Kidney (tissue), 14 donors: ENCODE results near the gene PRM3. TPM values are rescaled to one million over a fixed set of nuclear protein-coding genes. Genes with fewer than 3 reads are reported as not detected.

Source experiments
- DNase-seq, 5 donors: peaks; one replicate each; pipeline ENCODE4 v3.0.0-alpha.2; 2013 to 2020
- FAIRE-seq: peaks from 2 replicates; lab custom pipeline; 2012; peaks lifted over from hg19 to GRCh38; lab: Jason Lieb, UNC
- H3K27ac ChIP-seq, 2 donors: one replicate each; pipeline ENCODE4 v1.7.0; 2013; ENCODE audit warnings: low read depth in 2 of 2, low read length in 2 of 2, inconsistent platforms in 1 of 2
- H3K27me3 ChIP-seq: one replicate; pipeline ENCODE4 v1.7.1; 2013; ENCODE audit warnings: low read length, inconsistent platforms; ENCODE audit not compliant: control insufficient read depth, insufficient read depth
- H3K36me3 ChIP-seq, 3 donors: one replicate each; pipeline versions ENCODE4 v1.7.0 to v1.7.1; 2013; ENCODE audit warnings: low read length in 3 of 3, control low read depth in 1 of 3, inconsistent platforms in 1 of 3; ENCODE audit not compliant: insufficient read depth in 3 of 3, control insufficient read depth in 2 of 3
- H3K4me1 ChIP-seq, 3 donors: one replicate each; pipeline versions ENCODE4 v1.7.0 to v1.7.1; 2013; ENCODE audit warnings: low read length in 3 of 3, inconsistent platforms in 1 of 3, low read depth in 1 of 3; ENCODE audit not compliant: control insufficient read depth in 2 of 3, insufficient read depth in 2 of 3
- H3K4me3 ChIP-seq, 3 donors: one replicate each; pipeline versions ENCODE4 v1.7.0 to v1.8.1; 2013; ENCODE audit warnings: low read length in 3 of 3, control low read depth in 1 of 3, inconsistent platforms in 1 of 3
- H3K9ac ChIP-seq, 3 donors: one replicate each; pipeline versions ENCODE4 v1.7.0 to v1.7.1; 2013; ENCODE audit warnings: low read length in 3 of 3, control low read depth in 1 of 3, inconsistent platforms in 1 of 3
- H3K9me3 ChIP-seq, 3 donors: one replicate each; pipeline versions ENCODE4 v1.7.0 to v1.7.1; 2013; ENCODE audit warnings: low read length in 3 of 3, control low read depth in 1 of 3, inconsistent platforms in 1 of 3; ENCODE audit not compliant: control insufficient read depth in 2 of 3, insufficient read depth in 1 of 3
- intact Hi-C: fragments of 100-400 bp; cut with DNase I; formaldehyde crosslinking; loops from one replicate; pipeline ENCODE4 v1.11.1; 2022
- polyA plus RNA-seq: library from polyadenylated mRNA; stranded (reverse); fragments of 350-450 nt; fragmentation: Illumina TruSeq; extraction: RNeasy Lipid Tissue Mini Kit (QIAGEN cat#74804); gene quantifications from one replicate; pipeline ENCODE4 v1.2.3, GENCODE V29; 2014; ENCODE audit warnings: low read depth, low replicate concordance; ENCODE audit not compliant: insufficient read depth
- total RNA-seq: library from RNA; stranded (reverse); fragmentation: NEBNext Ultra II Directional; extraction: Animal tissue kit (Norgen Biotek cat#: 25700); gene quantifications from one replicate; pipeline ENCODE4 v1.2.1, GENCODE V29; 2021
- TF ChIP-seq, protein P1 (sequence below): IDR thresholded peaks from 3 replicates; pipeline ENCODE4 v1.5.1; 2012; ENCODE audit warnings: mild to moderate bottlenecking, moderate library complexity, borderline replicate concordance; ENCODE audit not compliant: insufficient read depth; ENCODE audit errors: extremely low read depth
- donor health status: control.
- donor health status: control.
- donor health status: control.
- donor health status: control.
- donor health status: control.
- donor health status: DM: yes; HTN: yes; CAD: no.
- donor health status: Normal renal cell carcinoma (clear cell type).

Gene PRM3
- total and polyA plus RNA-seq, 2 donors from 2014 or later = not detected

DNA sequence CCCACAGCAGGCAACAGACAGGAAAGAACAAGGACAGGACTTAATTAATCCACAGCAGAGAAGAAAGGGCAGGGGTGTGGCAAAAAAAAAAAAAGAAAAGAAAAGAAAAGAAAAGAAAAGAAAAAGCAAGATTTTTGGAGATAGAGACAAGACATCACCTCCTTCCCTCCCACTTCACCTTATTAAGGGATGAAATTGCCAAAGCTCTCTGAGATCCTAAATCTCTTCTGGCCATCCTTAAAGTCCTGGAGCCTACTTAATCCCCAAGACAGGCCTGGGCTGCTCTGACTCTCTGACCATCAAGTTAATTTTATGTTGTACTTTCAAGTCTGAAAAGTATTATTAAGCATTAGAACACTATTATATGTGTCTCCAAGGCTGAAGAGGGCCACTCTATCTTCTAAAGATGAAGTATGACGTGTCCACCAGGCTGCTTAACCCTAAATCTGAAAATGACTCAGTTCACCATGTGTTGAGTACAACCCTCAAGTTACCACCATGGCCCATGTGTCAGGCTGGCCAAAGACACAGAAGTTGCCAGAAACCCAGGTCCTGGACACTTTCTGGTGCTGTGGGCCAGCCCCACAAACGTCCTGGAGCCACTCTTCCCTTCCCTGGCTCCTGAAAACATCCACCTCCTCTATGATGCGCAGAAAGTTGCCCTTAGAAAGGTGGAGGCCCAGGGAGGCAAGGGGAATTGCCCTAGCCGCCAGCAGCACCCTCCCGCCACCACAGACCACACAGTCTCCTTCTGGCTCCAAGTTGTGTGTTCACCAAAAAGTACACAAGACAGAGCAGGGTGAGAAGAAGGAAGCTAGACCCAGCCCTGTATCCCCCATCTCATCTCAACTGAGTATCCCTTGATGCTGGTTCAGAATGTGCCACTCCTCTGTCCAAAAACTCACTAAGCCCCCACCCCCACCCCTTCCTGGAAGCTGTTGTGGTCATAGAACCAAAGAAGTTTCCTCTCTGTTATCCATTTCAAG lies 20.1 kb downstream of the PRM3 start:
- H3K9me3 ChIP-seq = no peaks in the 10 kb centered on the region
- H3K27ac ChIP-seq = peak overlapping the region in 1 of 2 donors; percentile 52
- peak overlapping the region in 2 of 3 donors; percentile 19 to 36 for H3K9ac ChIP-seq
- H3K4me3 ChIP-seq = peak overlapping the region; percentile 11 to 64 (median 29)
- TF ChIP-seq, protein P1, sequence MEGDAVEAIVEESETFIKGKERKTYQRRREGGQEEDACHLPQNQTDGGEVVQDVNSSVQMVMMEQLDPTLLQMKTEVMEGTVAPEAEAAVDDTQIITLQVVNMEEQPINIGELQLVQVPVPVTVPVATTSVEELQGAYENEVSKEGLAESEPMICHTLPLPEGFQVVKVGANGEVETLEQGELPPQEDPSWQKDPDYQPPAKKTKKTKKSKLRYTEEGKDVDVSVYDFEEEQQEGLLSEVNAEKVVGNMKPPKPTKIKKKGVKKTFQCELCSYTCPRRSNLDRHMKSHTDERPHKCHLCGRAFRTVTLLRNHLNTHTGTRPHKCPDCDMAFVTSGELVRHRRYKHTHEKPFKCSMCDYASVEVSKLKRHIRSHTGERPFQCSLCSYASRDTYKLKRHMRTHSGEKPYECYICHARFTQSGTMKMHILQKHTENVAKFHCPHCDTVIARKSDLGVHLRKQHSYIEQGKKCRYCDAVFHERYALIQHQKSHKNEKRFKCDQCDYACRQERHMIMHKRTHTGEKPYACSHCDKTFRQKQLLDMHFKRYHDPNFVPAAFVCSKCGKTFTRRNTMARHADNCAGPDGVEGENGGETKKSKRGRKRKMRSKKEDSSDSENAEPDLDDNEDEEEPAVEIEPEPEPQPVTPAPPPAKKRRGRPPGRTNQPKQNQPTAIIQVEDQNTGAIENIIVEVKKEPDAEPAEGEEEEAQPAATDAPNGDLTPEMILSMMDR = no peak
- DNase-seq = no peak
- H3K27me3 ChIP-seq = no peaks in the 10 kb centered on the region
- H3K36me3 ChIP-seq = no peaks in the 10 kb centered on the region
- intact Hi-C loops = no loop called here
- H3K4me1 ChIP-seq = peaks cover 0 to 20% (median 4%) of the 10 kb centered on the region in 3 donors
- no peak for FAIRE-seq

DNA sequence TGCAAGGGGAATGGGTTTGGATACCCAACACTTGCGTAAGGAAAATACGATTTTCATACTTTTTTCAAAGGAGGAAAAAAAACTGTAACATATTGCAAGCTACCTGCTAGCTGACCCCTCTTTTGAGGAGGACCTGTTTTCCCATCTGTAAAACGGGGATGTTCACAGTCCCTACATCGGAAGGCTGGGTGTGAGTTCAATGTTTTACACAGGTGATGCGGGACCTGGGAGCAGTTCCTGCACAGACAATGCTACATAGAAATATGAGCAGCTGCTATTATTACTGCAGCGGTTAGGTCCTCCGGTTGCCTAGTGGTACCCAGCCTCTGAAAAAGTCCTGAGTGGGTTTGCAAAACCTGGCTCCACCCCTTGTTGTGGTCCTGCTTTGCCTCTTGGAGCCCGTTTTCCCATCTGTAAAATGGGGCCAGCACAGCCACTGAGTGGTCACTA lies 20.9 kb downstream of the PRM3 start:
- no peak for FAIRE-seq
- no peak overlapping the region for H3K27ac ChIP-seq

DNA sequence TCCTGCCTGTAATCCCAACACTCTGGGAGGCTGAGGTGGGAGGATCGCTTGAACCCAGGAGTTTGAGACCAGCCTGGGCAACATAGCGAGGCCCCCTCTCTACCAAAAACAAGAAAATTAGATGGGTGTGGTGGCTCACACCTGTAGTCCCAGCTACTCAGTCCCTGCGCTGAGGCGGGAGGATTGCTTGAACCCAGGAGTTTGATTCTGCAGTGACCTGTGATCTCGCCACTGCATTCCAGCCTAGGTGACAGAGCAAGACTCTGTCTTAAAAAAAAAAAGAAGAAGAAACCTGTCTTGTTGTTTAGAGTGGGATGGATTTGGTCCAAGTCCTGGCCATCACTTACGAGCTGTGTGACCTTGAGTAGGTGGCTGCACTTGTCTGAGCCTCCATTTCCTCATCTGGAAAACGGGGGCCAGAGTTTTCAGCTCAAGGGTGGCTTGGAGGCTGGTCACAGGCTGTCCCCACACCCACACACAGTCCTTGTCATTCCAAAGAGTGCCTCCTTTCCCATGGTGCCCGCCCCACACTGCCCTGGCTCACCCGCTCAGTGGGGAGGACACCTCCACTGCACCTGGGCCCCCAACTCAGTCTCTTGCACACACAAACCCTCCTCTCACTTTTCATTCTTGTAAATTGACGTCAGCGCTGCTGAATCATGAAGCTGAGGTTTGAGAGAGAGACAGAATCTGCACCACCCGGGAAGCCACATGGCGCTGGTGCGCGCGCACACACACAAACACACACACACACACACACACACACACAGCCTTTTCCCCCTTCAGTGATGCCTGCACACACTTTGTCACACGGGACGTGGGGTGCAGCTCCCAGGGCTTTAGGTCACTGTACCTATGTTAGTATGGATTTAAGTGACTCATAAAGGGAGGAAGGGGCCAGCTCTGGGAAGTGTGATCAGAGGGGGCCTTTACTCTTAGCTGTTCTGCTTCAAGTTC lies 21.6 kb downstream of the PRM3 start:
- Histone ChIP-seq H3K27me3 (no peaks in the 10 kb centered on the region), H3K9me3 (no peaks in the 10 kb centered on the region), H3K36me3 (no peaks in the 10 kb centered on the region), H3K4me1 (peaks cover 0 to 13% (median under 1%) of the 10 kb centered on the region in 3 donors), H3K4me3 (no peak overlapping the region), H3K27ac (no peak overlapping the region), H3K9ac (no peak overlapping the region)
- TF ChIP-seq, protein P1 = no peak
- FAIRE-seq = no peak
- intact Hi-C loops = no loop called here
- no peak for DNase-seq

More for the DNA sequence above, 20.9 kb downstream of the PRM3 start:
- no peak overlapping the region for H3K4me3 ChIP-seq
- no peaks in the 10 kb centered on the region for H3K9me3 ChIP-seq
- peaks cover 0 to 18% (median 4%) of the 10 kb centered on the region in 3 donors for H3K4me1 ChIP-seq
- H3K36me3 ChIP-seq = no peaks in the 10 kb centered on the region
- no peak overlapping the region for H3K9ac ChIP-seq
- intact Hi-C loops = no loop called here
- TF ChIP-seq, protein P1 = no peak
- no peak for DNase-seq
- no peaks in the 10 kb centered on the region for H3K27me3 ChIP-seq
